ENCODE data around the gene TLE3.
"Not testable (repeated sequence)": the region's sequence is repeated elsewhere in the genome, so short reads cannot be mapped to it uniquely, and the experiment has no call there.

Gene TLE3

GRCh38 chr15:70126362-70126761, 28.6 kb upstream of the TLE3 start:
- DNase-seq (ENCODE audit: low read depth in 1 of 2, low spot score in 1 of 2) = no peak

- DNase-seq (ENCODE audit: low read depth in 1 of 2, low spot score in 1 of 2) = no peak
Measured at GRCh38 chr15:70125605-70126004, 27.9 kb upstream of the TLE3 start.

GRCh38 chr15:70121624-70122302, 24.0 kb upstream of the TLE3 start:
- no peak for DNase-seq (ENCODE audit: low read depth in 1 of 2, low spot score in 1 of 2)

- DNase-seq (ENCODE audit: low read depth in 1 of 2, low spot score in 1 of 2) = no peak
Measured at GRCh38 chr15:70120958-70121623, 23.4 kb upstream of the TLE3 start.

GRCh38 chr15:70119911-70120508, 22.3 kb upstream of the TLE3 start:
- no peak for DNase-seq (ENCODE audit: low read depth in 1 of 2, low spot score in 1 of 2)

GRCh38 chr15:70118599-70118998, 20.9 kb upstream of the TLE3 start:
- DNase-seq (ENCODE audit: low read depth in 1 of 2, low spot score in 1 of 2) = no peak

GRCh38 chr15:70116317-70116716, 18.6 kb upstream of the TLE3 start:
- DNase-seq (ENCODE audit: low read depth in 1 of 2, low spot score in 1 of 2) = no peak

- DNase-seq (ENCODE audit: low read depth in 1 of 2, low spot score in 1 of 2) = no peak
Measured at GRCh38 chr15:70114221-70114620, 16.5 kb upstream of the TLE3 start.

GRCh38 chr15:70113304-70113700, 15.6 kb upstream of the TLE3 start:
- DNase-seq (ENCODE audit: low read depth in 1 of 2, low spot score in 1 of 2) = no peak

GRCh38 chr15:70112572-70113303, 15.0 kb upstream of the TLE3 start:
- DNase-seq (ENCODE audit: low read depth in 1 of 2, low spot score in 1 of 2) = not testable (repeated sequence)

- no peak for DNase-seq (ENCODE audit: low read depth in 1 of 2, low spot score in 1 of 2)
Measured at GRCh38 chr15:70112074-70112395, 14.3 kb upstream of the TLE3 start.

- DNase-seq (ENCODE audit: low read depth in 1 of 2, low spot score in 1 of 2) = no peak
Measured at GRCh38 chr15:70111203-70112073, 13.7 kb upstream of the TLE3 start.

GRCh38 chr15:70109978-70110377, 12.3 kb upstream of the TLE3 start:
- DNase-seq (ENCODE audit: low read depth in 1 of 2, low spot score in 1 of 2) = no peak

- no peak for DNase-seq (ENCODE audit: low read depth in 1 of 2, low spot score in 1 of 2)
Measured at GRCh38 chr15:70109531-70109930, 11.8 kb upstream of the TLE3 start.

GRCh38 chr15:70103880-70104626, 6.3 kb upstream of the TLE3 start:
- no peak for DNase-seq (ENCODE audit: low read depth in 1 of 2, low spot score in 1 of 2)

GRCh38 chr15:70102827-70103226, 5.1 kb upstream of the TLE3 start:
- DNase-seq (ENCODE audit: low read depth in 1 of 2, low spot score in 1 of 2) = no peak

GRCh38 chr15:70101459-70102113, 3.9 kb upstream of the TLE3 start:
- no peak for DNase-seq (ENCODE audit: low read depth in 1 of 2, low spot score in 1 of 2)

- peak; percentile 31 to 52 for DNase-seq (ENCODE audit: low read depth in 1 of 2, low spot score in 1 of 2)
Measured at GRCh38 chr15:70100474-70101341, 3.0 kb upstream of the TLE3 start.

GRCh38 chr15:70099967-70100473, 2.3 kb upstream of the TLE3 start:
- DNase-seq (ENCODE audit: low read depth in 1 of 2, low spot score in 1 of 2) = no peak

Measured in activated T-helper 1 cell treated with anti-CD3 and anti-CD28 coated beads, Interleukin-2, amount 50 U/mL, for 16 hours (primary cell).